ENCODE data around the gene STAT3. TPM values are rescaled to one million over a fixed set of nuclear protein-coding genes. Genes with fewer than 3 reads are reported as not detected.
"Not testable (repeated sequence)": the region's sequence is repeated elsewhere in the genome, so short reads cannot be mapped to it uniquely, and the experiment has no call there.

STAT3 gene
- total RNA-seq, 1 experiment from 2014 or later, result 60.5 TPM

DNA sequence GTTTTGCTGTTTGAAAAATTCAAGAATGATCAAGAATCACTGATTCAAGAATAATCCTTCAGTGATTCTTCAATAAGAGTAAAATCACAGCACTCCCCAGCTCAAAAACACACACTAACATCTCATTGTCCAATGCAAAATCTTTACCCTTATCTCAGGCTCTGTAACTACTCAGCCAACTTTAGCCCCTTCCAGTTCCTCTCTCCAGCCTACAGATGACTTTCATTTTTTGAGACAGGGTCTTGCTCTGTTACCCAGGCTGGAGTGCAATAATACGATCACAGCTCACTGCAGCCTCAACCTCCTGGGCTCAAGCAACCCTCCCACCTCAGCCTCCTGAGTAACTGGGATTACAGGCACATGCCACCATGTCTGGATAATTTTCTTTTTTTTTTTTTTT lies 25.0 kb downstream of the STAT3 start:
- no peaks in the 10 kb centered on the region for H3K36me3 ChIP-seq (ENCODE audit: insufficient read depth, low read length, poor library complexity, severe bottlenecking)
- no peak overlapping the region for H3K4me3 ChIP-seq (ENCODE audit: low read depth, low read length, poor library complexity, severe bottlenecking)
- peaks cover 9% of the 10 kb centered on the region for H3K4me1 ChIP-seq (ENCODE audit: insufficient read depth, low read length, poor library complexity, severe bottlenecking)
- H3K27ac ChIP-seq (ENCODE audit: low read depth, low read length, poor library complexity, severe bottlenecking), result no peak overlapping the region
- ChIA-PET POLR2A (ENCODE audit: low non-redundant PET) (no interaction called here), CTCF (no interaction called here)
- no peaks in the 10 kb centered on the region for H3K27me3 ChIP-seq (replicated peaks; ENCODE audit: insufficient read depth, low read depth, low read length, poor library complexity)
- H3K9me3 ChIP-seq (ENCODE audit: low read depth, low read length, poor library complexity, severe bottlenecking), result no peaks in the 10 kb centered on the region
- BruUV-seq (replicated peaks), result no TSS peak
- TF ChIP-seq EZH2 (IDR thresholded peaks at IDR 0.05; ENCODE audit: borderline replicate concordance, low read depth, low read length, poor library complexity, severe bottlenecking), result no peak
- TF ChIP-seq, protein P1, sequence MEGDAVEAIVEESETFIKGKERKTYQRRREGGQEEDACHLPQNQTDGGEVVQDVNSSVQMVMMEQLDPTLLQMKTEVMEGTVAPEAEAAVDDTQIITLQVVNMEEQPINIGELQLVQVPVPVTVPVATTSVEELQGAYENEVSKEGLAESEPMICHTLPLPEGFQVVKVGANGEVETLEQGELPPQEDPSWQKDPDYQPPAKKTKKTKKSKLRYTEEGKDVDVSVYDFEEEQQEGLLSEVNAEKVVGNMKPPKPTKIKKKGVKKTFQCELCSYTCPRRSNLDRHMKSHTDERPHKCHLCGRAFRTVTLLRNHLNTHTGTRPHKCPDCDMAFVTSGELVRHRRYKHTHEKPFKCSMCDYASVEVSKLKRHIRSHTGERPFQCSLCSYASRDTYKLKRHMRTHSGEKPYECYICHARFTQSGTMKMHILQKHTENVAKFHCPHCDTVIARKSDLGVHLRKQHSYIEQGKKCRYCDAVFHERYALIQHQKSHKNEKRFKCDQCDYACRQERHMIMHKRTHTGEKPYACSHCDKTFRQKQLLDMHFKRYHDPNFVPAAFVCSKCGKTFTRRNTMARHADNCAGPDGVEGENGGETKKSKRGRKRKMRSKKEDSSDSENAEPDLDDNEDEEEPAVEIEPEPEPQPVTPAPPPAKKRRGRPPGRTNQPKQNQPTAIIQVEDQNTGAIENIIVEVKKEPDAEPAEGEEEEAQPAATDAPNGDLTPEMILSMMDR (conservative IDR thresholded peaks at IDR 0.05; ENCODE audit: low read depth, low read length), result no peak
- no peak for DNase-seq (ENCODE audit: low spot score)
- intact Hi-C loops (cut with micrococcal nuclease; ENCODE audit: unreplicated experiment), result no loop called here

DNA sequence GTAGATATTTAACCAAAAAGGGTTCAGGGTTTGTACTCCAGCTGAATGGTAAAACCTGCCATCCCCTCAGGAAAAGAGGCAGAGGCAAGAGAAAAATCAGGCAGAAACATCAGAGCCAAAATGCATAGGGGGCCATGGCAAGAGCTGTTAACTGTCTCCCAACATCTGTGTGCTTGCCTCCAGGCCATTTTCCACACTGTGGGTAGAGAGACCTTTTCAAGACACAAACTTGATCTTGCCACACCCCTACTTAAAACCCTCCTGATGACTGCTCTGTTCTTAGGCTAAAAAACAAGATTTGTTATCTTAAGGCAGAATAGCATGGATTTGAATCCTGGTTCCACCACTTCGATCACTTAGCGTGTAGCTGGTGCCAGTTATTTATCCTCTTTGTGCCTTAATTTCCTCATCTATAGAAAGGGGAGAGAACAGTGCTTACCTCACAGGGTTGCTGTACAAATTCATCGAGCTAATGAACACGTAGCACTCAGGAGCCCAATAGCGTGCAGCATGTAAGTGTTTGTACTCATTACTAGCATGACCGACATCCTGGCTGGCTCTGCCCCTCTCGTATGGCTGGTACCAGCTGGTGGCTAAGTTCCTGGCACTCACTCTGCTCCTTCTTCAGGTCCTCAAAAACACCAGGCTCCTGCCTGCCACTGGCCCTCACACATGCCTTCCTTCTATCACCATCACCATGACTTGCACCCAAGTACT lies 25.8 kb downstream of the STAT3 start:
- ChIA-PET POLR2A (ENCODE audit: low non-redundant PET) (no interaction called here), CTCF (no interaction called here)
- TF ChIP-seq EZH2 (IDR thresholded peaks at IDR 0.05; ENCODE audit: borderline replicate concordance, low read depth, low read length, poor library complexity, severe bottlenecking), result no peak
- TF ChIP-seq, protein P1 (conservative IDR thresholded peaks at IDR 0.05; ENCODE audit: low read depth, low read length), result no peak
- no TSS peak for BruUV-seq (replicated peaks)
- Histone ChIP-seq H3K4me1 (ENCODE audit: insufficient read depth, low read length, poor library complexity, severe bottlenecking) (peaks cover 5% of the 10 kb centered on the region), H3K27me3 (replicated peaks; ENCODE audit: insufficient read depth, low read depth, low read length, poor library complexity) (no peaks in the 10 kb centered on the region), H3K9me3 (ENCODE audit: low read depth, low read length, poor library complexity, severe bottlenecking) (no peaks in the 10 kb centered on the region), H3K36me3 (ENCODE audit: insufficient read depth, low read length, poor library complexity, severe bottlenecking) (no peaks in the 10 kb centered on the region), H3K4me3 (ENCODE audit: low read depth, low read length, poor library complexity, severe bottlenecking) (no peak overlapping the region), H3K27ac (ENCODE audit: low read depth, low read length, poor library complexity, severe bottlenecking) (no peak overlapping the region)
- intact Hi-C loops (cut with micrococcal nuclease; ENCODE audit: unreplicated experiment), result no loop called here
- no peak for DNase-seq (ENCODE audit: low spot score)

DNA sequence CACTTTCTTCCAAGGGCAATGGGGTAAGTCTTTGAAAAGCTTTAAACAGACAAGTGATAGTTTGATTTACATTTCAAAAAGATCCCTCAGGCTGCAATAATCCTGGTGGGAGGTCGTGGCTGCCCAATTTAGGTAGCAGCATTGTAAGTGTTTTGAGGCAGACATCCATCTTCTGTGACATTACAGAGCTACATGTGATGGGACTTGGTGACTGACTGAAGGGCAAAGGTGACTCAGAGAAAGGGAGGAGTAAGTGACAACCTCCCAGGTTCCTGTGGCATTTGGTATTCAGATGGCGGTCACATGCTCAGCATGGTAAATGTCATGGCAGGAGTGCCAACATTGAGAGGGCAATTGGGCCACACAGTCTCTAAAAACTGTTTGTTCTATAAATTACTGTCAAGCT lies 26.5 kb downstream of the STAT3 start:
- TF ChIP-seq, protein P1 (conservative IDR thresholded peaks at IDR 0.05; ENCODE audit: low read depth, low read length), result no peak
- CTCF ChIA-PET, result interaction anchor here (0.6 kb wide), 1 partner anchor 27 kb away, joined by 4 read pairs; no protein-coding TSS in a partner anchor
- no peak overlapping the region for H3K27ac ChIP-seq (ENCODE audit: low read depth, low read length, poor library complexity, severe bottlenecking)
- DNase-seq (ENCODE audit: low spot score), result no peak
- no peaks in the 10 kb centered on the region for H3K36me3 ChIP-seq (ENCODE audit: insufficient read depth, low read length, poor library complexity, severe bottlenecking)
- H3K4me3 ChIP-seq (ENCODE audit: low read depth, low read length, poor library complexity, severe bottlenecking), result no peak overlapping the region
- intact Hi-C loops (cut with micrococcal nuclease; ENCODE audit: unreplicated experiment), result no loop called here
- POLR2A ChIA-PET (ENCODE audit: low non-redundant PET), result no interaction called here
- peaks cover 3% of the 10 kb centered on the region for H3K4me1 ChIP-seq (ENCODE audit: insufficient read depth, low read length, poor library complexity, severe bottlenecking)
- no TSS peak for BruUV-seq (replicated peaks)
- no peaks in the 10 kb centered on the region for H3K27me3 ChIP-seq (replicated peaks; ENCODE audit: insufficient read depth, low read depth, low read length, poor library complexity)
- no peaks in the 10 kb centered on the region for H3K9me3 ChIP-seq (ENCODE audit: low read depth, low read length, poor library complexity, severe bottlenecking)

DNA sequence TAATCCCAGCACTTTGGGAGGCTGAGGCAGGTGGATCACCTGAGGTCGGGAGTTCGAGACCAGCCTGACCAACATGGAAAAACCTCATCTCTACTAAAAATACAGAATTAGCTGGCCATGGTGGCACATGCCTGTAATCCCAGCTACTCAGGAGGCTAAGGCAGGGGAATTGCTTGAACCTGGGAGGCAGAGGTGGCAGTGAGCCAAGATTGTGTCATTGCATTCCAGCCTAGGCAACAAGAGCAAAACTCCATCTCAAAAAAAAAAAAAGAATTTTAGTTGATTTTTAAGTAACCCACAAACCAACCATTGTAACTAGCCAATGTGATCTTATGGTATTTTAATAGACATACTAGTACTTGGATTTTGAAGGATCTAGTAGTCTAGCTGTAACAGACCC lies 27.9 kb downstream of the STAT3 start:
- intact Hi-C loops (cut with micrococcal nuclease; ENCODE audit: unreplicated experiment); H3K27ac ChIP-seq (ENCODE audit: low read depth, low read length, poor library complexity, severe bottlenecking); POLR2A ChIA-PET (ENCODE audit: low non-redundant PET); H3K4me3 ChIP-seq (ENCODE audit: low read depth, low read length, poor library complexity, severe bottlenecking); BruUV-seq (replicated peaks); H3K27me3 ChIP-seq (replicated peaks; ENCODE audit: insufficient read depth, low read depth, low read length, poor library complexity); DNase-seq (ENCODE audit: low spot score); H3K36me3 ChIP-seq (ENCODE audit: insufficient read depth, low read length, poor library complexity, severe bottlenecking); H3K9me3 ChIP-seq (ENCODE audit: low read depth, low read length, poor library complexity, severe bottlenecking); CTCF ChIA-PET; H3K4me1 ChIP-seq (ENCODE audit: insufficient read depth, low read length, poor library complexity, severe bottlenecking): not testable (repeated sequence)

Measured in A673 (cell line).